Stimulated activated CD8-positive, alpha-beta memory T cell treated with anti-CD3 and anti-CD28 coated beads, Interleukin-12 subunit alpha, Interleukin-12 subunit beta, amount 100 ng/mL, for 4 hours (primary cell): ENCODE measurements around the gene CCDC152.
"Not testable (repeated sequence)": the region's sequence is repeated elsewhere in the genome, so short reads cannot be mapped to it uniquely, and the experiment has no call there.

ENCODE experiments used
- DNase-seq: peaks from one replicate; pipeline ENCODE4 v3.0.0-alpha.2; 2020; ENCODE audit warnings: low read depth

CCDC152 gene

DNA sequence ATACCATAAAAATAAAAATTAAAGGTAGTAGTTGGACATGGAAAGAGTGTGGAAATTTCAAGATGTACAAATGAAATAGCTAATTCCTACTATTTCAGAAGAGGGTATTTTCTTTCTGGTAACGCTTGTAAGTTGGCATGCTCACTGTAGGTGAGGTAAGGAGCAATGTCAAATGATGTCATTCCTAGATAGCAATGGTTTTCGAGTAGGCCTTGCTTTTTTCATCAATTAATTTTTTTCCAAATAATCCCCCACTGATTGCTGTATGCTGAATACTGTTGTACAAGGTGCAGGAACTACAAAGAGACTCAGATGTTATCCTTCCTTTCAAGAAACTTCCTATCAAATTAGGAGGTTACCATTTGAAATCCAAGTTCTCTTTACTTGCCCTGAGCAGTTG is 56.0 kb downstream of the CCDC152 start:
- no peak for DNase-seq

DNA sequence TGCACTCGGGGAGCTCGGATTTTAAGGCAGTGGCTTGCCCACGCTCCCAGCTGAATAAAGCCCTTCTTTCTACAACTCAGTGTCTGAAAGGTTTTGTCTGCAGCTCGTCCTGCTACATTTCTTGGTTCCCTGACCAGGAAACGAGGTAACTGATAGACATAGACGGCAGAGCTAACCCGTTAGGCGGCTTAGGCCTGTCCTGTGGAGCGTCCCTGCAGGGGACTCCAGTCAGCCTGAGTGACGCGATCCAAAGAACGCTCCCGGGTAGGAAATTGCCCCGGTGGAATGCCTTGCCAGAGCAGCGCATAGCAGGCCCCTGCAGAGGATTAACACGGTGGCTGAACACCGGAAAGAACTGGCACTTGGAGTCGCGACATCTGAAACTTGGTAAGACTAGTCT is 56.9 kb downstream of the CCDC152 start:
- no peak for DNase-seq

DNA sequence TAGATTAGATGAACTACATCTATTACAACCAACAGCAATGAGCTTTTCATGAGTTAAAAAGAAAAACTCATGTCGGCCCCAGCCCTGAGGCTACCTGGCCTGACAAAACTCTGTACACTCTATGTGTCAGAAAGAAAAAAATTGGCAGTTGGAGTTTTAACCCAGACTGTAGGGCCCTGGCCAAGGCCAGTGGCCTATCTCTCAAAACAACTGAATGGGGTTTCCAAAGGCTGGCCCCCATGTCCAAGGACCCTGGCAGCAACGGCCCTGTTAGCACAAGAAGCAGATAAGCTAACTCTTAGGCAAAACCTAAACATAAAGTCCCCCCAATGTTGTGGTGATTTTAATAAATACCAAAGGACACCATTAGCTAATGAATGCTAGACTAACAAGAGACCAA is 59.9 kb downstream of the CCDC152 start:
- DNase-seq: not testable (repeated sequence)

DNA sequence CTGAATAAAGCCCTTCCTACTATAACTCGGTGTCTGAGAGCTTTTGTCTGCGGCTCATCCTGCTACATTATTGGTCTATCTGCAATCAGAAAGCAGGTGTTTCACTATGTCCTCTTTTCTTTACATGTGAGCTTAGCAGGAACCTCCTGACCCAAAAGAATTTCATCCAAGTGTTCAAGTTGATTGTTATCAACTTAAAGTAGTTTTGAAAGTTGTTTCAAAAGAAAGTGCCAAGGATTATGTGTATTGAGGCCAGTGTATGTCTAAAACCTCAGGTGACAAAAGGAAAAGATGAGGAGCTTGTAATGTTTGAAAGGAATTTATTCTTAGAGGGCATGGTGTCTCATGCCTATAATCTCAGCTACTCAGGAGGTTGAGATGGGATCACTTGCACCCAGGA is 63.1 kb downstream of the CCDC152 start:
- no peak for DNase-seq

DNA sequence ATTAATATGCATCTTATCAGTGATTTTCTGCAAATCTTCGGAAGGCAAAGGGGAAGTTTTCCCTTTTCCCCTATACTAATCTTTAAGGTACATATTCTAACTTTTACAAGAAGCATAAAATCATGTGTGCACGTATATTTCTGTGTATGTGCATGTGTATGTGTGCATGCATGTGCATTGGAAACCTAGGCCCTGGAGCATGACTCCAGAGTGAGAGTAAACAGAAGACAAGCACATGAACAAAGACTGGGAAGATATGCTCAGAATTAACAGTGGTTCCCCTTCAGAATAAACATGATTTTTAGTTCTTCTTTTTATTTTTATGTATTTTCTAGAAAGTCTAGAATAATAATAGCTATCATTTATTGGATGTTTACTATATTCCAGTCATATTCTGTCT is 65.9 kb downstream of the CCDC152 start:
- DNase-seq: no peak

DNA sequence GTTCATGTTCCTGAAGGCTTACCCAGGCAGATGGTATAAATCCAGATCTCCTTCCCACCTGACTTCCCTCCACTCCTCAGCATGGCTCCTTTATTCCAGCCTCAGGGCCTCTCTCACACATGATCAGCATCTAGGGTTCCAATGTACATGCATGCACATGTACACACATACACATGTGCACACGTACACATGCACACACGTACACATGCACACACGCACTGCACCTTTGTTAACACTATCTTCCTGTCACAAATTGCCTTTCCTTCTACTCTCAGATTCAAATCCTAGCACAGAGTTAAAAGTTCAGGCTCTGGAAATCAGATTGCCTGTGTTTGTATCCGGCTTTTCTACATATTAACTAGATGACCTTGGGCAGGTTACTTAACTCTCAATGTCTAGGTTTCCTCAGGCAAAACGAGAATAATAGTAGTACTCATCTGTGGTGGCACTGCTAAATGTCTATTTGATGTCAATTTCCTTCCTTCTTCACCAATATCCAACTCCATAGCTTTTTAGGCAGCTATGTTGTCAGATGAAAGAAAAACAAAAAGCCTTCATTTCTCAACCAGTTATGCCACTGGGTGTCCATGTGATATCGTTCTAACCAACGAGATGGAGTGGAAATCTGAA is 67.8 kb downstream of the CCDC152 start:
- DNase-seq: no peak

DNA sequence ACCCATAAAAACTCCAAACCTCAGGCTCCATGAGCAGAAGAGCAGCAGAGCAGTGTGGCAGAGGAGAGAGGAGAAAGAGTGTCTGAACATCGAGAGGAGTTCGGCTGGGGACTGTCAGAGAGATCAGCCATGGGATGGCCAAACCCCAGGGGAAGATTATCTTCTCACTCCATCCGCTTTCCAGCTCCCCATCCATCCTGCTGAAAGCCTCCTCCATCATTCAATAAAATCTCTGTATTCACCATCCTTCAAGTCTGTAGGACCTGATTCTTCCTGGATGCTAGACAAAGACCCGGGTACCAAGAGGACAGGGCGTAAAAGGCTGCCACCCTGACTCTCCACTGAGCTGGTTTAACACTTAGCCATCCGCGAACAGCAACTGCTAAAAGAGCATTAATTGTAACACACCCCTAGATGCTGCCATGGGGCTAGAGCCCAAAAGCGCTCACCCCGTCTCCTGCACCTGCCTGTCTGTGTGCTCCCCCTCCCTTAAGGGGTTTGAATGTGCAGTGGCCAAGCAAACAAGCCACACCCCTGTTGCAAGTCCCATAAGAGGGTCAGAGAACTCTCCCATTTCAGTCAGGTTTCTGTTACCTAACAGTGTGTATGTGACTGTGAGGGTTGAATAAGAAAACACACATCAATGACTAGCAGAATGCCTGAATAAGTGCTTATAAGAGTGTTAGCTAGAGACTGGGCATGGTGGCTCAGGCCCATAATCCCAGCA is 69.0 kb downstream of the CCDC152 start:
- DNase-seq: no peak

DNA sequence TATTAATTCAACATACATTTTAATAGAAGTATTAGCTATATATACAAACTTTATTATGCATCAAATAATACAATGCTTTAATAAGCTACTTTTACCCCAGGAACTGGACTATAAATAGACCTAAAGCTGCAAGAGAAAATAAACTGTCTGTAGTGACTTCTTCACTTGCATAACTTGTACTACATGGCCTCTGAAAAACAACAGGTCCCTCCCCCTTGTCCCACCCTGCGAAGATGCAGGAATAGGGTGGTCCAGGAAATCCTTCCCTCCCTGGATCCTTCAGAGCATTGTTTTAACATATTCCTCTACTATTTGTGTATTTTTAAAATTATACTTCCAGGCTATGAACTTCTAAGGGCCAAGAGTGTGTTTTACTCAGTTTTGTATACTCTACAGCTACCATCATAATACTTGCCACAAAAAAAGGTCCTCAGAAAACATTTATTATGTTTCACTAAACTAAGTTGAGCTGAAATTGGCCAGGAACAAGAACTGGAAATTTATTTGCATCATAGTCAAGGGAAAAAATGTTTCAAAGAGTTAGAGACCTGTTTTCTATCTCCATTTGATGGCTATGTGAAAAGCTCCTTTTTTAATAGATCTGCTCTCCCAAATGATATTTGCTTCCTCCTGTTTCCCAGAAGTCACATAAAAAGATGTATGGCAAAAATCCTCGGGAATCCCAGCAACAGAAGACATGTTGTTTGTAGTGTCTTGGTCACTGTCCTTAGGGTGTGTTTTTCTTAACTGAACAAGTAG is 70.3 kb downstream of the CCDC152 start:
- no peak for DNase-seq

DNA sequence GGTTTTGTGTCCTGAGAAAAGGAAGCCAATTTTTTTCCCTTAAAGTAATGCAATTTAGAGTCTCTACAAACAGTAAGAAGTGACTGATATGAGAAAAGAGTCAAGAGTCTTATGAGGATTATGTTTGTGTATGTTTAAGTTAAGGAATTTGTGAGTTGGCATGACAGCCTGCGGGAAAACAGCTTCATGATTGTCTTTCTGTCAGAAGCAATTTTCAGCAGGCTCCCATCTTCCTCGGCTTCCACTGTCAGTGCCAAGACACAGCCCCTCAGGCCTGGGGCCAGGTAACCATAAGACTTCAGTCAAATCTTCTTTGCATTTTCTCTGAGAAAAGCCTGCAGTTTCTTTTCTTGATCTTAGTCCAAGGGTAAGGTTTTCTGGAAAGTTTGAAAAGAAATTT is 72.1 kb downstream of the CCDC152 start:
- DNase-seq: no peak

DNA sequence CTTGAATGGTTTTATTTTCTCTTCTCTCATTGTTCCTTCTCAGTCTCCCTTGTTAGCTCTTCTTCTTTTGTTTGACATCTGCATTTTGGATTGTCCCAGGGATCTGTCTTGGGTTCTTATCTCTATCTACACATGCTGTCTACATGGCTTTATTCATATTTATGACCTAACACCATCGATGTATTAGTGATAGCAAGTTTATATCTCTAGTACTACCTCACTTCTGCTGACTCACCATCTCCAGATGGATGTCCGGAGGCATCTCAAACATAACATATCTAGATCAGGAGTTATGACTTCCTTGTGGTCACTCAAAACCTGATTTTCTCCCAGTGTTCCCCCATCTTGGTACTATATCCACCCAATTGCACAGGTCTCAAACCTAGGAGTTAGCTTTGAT is 74.3 kb downstream of the CCDC152 start:
- DNase-seq: no peak

DNA sequence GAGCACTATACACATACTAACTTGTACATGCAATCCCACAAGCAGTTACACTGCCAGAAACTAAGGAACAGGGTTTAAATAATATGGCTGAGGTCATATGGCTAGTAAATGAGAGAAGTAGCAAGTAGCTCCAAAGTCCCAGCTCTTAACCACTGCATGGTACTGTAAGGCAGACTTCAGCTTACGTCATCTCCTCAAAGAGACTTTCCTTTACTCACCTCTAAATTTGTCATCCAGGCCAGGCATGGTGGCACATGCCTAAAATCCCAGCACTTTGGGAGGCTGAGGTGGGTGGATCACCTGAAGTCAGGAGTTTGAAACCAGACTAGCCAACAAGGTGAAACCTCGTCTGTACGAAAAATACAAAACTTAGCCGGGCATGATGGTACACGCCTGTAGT is 75.4 kb downstream of the CCDC152 start:
- no peak for DNase-seq

DNA sequence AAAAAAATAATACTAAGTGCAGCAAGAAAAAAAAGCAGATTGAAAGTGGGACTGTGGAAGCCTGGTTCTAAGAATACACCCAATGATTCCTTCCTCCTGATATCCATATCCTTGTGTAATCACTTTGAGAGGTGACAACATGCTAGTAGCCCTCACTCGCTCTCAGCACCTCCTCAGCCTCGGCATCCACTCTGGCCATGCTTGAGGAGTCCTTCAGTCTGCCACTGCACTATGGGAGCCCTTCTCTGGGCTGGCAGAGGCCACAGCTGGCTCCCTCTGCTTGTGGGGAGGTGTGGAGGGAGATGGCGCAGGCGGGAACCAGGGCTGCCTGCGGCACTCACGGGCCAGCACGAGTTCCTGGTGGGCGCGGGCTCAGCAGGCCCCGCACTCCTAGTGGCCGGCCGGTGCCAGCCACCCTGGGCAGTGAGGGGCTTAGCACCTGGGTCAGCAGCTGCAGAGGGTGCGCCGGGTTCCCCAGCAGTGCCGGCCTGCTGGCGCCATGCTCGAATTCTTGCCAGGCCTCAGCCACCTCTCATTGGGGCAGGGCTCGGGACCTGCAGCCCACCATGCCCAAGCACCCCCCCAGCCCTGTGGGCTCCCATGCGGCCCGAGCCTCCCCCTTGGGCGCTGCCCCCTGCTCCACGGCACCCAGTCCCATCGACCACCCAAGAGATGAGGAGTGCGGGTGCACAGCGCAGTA is 79.6 kb downstream of the CCDC152 start:
- DNase-seq: no peak

DNA sequence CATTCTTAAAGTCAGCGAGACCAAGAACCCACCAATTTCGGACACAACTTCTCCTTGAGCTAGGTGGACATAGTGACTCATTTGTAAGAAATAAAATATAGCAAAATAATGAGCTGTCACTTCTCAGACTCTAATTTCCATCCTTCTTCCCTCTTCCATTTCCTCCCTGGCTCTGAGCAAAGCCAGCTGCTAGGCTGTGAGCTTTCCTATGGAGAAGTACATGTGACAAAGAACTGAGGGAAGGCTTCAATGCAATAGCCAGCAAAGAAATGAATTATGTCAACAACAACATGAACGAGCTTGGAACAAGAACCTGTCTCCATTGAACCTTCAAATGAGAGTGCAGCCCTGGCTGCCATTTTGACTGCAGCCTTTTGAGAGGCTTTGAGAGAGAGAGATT is 81.0 kb downstream of the CCDC152 start:
- no peak for DNase-seq

DNA sequence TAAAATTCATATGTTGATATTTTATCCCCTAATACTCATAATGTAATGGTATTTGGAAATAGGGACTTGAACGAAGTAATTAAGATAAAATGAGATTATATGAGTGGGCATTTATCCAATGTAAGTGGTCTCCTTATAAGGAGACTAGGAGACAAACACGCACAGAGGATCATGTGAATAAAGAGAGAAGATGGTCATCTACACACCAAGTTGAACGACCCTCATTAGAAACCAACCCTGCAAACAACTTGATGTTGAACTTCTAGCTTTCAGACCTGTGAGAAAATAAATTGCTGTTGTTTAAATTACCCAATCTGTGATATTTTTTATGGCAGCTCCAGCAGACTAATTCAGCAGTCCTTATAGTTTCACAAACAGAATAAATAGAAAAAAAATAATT is 82.6 kb downstream of the CCDC152 start:
- no peak for DNase-seq

DNA sequence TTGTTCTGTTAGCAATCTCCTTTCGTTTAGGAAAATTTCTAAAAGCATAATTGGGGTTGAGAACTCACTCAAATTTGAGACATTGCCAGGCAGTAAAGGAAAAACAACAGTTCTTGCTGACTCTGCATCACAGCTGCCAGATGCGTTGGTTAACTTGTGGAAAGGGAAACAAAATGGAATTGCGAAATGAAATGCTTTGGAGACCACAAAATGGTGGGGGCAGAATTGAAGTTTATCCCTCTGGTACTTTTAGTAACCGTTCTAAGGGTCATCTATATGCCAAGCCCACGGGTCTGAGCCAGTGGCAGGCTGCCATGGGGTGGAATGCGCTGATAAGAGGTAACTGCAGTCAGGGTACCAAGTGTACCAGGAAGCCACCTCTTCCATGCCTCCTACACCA is 83.7 kb downstream of the CCDC152 start:
- DNase-seq: no peak

DNA sequence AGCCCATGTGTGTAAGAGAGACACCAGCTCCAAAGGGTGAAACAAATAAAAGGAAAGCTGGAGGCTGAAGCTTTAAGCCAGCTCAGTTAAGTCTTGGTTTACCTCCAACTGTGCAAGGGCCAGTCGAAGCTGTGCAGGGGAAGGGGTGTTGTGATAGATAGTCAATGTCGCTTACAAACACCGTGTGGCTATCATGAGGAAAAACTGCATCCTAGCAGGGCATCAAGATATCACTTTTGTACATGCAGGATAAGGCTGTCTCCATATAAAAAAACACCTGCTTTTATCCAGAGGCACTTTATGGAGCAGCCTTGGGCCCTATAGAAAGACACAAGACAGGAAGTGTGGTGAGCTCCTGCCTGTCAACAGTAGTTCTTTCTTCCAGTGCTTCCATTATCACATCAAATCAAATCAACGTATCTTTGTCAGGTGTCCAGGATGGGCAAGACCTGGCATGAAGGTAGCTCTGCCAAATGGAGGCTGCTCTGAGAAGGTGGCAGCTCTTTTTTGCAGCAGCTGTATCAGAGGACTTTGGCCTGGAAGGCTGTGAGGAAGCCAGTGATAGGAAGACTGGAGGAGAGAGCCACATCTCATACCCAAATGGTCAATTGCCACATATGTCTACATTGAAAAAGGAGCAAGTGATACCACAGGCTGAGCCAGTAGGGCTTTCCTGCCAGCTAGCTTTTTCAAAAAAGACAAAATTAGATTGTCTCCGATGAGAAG is 84.4 kb downstream of the CCDC152 start:
- no peak for DNase-seq

DNA sequence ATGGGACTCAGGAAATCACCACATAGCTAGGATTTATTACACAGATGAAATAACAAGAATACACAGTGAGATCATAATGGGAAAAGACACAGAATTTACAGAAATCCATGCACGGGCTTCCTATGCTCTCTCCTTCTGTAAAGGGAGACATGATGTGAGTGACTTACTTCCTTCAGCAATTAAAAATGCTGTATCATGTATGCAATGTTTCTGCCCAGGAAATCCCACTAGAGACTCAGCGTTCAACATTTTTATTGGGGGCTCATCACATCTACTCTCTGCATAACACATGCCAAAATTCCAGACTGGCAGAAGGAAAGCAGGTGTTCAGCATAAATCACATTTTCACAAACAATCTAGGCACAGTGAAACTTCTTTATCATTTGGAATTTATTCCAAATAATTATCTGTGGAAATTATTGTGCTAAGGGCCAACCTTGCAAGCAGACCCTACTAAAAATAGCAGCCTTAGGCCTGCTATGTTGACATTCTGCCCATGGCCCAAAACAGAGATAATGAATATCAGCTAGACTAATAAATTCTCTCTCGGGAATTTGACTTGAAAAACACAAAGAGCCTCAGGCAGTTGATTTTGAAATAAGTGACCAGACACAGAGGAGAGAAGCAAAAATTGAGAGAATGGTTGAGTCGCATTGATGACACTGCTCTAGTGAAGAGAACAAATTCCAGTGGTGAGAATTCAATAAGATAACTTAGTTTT is 86.5 kb downstream of the CCDC152 start:
- DNase-seq: no peak

DNA sequence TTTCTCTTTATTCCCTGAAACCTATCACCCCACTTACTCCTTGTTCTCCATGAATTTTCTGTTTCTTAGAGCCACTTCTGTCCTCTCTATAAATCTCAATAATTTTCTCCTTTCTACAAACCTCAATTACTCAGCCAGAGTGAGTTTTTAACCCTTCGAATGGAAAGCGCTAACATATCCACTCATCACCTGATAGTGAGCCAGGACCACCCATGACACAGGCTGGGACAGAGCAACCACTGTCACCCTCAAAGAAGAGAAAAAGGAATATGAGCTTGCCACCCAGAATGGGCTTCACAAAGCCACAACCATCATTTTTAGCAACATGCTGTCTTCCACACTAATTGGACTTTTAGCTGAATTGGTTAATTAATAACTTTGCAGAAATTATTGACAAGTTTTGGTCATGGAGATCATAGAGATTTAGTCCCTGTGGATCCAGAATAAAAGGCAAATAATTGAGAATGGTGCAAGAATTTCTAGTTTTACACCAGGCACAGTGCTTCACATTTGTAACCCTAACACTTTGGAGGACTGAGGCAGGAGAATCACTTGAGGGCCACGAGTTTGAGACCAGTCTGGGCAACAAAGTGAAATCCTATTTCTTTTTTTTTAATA is 87.2 kb downstream of the CCDC152 start:
- no peak for DNase-seq

DNA sequence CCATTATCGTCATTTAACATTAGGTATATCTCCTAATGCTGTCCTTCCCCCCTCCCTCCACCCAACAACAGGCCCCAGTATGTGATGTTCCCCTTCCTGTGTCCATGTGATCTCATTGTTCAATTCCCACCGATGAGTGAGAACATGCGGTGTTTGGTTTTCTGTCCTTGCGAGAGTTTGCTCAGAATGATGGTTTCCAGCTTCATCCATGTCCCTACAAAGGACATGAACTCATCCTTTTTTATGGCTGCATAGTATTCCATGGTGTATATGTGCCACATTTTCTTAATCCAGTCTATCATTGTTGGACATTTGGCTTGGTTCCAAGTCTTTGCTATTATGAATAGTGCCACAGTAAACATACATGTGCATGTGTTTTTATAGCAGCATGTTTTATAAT is 87.8 kb downstream of the CCDC152 start:
- not testable (repeated sequence) for DNase-seq

DNA sequence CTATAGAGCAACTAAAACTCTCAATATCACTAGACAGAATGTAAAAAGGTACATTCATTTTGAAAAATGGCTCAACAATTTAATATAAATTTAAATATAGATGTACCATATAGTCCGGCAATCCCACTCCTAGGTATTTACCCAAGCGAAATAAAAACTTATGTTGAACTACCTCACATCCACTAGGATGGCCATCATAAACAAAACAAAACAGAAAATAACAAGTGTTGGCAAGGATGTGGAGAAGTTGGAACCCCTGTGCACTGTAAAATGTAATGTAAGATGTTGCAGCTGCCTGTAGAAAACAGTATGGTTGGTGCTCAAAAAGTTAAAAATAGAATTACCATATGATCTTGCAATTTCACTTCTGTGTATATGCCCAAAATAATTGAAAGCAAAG is 91.9 kb downstream of the CCDC152 start:
- no peak for DNase-seq

DNA sequence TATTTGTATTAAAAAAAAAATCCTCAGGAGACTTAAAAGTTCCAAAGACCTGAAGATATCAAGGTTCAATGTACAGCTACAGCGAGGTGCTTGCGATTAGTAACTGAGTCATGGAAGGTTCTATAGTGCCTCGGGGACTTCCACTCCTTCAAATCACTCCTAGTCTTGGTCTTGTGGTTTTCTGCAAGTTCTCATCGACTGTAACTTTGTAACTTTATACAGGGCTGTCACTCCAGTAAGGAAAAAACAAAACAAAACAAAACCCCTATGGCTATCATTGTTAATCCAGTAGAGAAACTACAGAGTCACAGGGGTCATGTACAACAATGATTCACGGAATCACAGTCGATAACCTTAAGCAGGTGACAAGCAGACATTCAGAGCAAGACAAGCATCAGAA is 94.9 kb downstream of the CCDC152 start:
- DNase-seq: no peak
